H9 (cell line): ENCODE measurements around the gene GNB1L. TPM values are rescaled to one million over a fixed set of nuclear protein-coding genes. Genes with fewer than 3 reads are reported as not detected.

Experiments used
- DNase-seq: peaks from one replicate; pipeline ENCODE4 v3.0.0-alpha.2; 2017
- H2AFZ ChIP-seq: one replicate; pipeline ENCODE4 v1.6.1; 2013; ENCODE audit warnings: mild to moderate bottlenecking, low read length, control low read depth, moderate library complexity
- H2AK5ac ChIP-seq: 2 replicates; pipeline ENCODE4 v1.6.1; 2013; ENCODE audit warnings: low read length, control low read depth, mixed read lengths; ENCODE audit not compliant: insufficient read length
- H2BK120ac ChIP-seq: one replicate; pipeline ENCODE4 v1.6.1; 2013; ENCODE audit warnings: low read depth, mild to moderate bottlenecking, low read length, control low read depth, inconsistent platforms; ENCODE audit not compliant: poor library complexity, severe bottlenecking
- H2BK12ac ChIP-seq: 2 replicates; pipeline ENCODE4 v1.6.1; 2013; ENCODE audit warnings: low read length, control low read depth, mixed read lengths, low read depth; ENCODE audit not compliant: insufficient read length
- H2BK15ac ChIP-seq: 2 replicates; pipeline ENCODE4 v1.6.1; 2013; ENCODE audit warnings: low read depth, low read length, control low read depth
- H2BK20ac ChIP-seq: one replicate; pipeline ENCODE4 v1.6.1; 2013; ENCODE audit warnings: low read depth, mild to moderate bottlenecking, low read length, control low read depth, inconsistent platforms; ENCODE audit not compliant: poor library complexity, severe bottlenecking
- H2BK5ac ChIP-seq: 2 replicates; pipeline ENCODE4 v1.6.1; 2013; ENCODE audit warnings: low read length, control low read depth, mixed read lengths; ENCODE audit not compliant: insufficient read length
- H3K14ac ChIP-seq: 2 replicates; pipeline ENCODE4 v1.6.1; 2013; ENCODE audit warnings: low read length, control low read depth; ENCODE audit not compliant: insufficient read depth
- H3K18ac ChIP-seq: 2 replicates; pipeline ENCODE4 v1.6.1; 2013; ENCODE audit warnings: low read depth, mild to moderate bottlenecking, mixed read lengths, low read length, control low read depth; ENCODE audit not compliant: insufficient read length
- H3K23ac ChIP-seq: 2 replicates; pipeline ENCODE4 v1.6.1; 2013; ENCODE audit warnings: low read length, control low read depth, mixed read lengths, low read depth; ENCODE audit not compliant: insufficient read length
- H3K23me2 ChIP-seq: 2 replicates; pipeline ENCODE4 v1.6.1; 2013; ENCODE audit warnings: low read depth, mild to moderate bottlenecking, mixed read lengths, low read length, control low read depth; ENCODE audit not compliant: insufficient read length, poor library complexity, severe bottlenecking
- H3K27ac ChIP-seq: 2 replicates; pipeline ENCODE4 v1.5.1; 2013; ENCODE audit warnings: low read length, control low read depth, mixed read lengths, low read depth; ENCODE audit not compliant: insufficient read length
- H3K27me3 ChIP-seq: 2 replicates; pipeline ENCODE4 v1.6.1; 2013; ENCODE audit warnings: low read length, control low read depth, inconsistent platforms; ENCODE audit not compliant: insufficient read depth
- H3K4ac ChIP-seq: 2 replicates; pipeline ENCODE4 v1.6.1; 2013; ENCODE audit warnings: low read depth, mild to moderate bottlenecking, control low read depth, inconsistent platforms, low read length, moderate library complexity
- H3K4me1 ChIP-seq: 2 replicates; pipeline ENCODE4 v1.6.1; 2013; ENCODE audit warnings: low read length, control low read depth, inconsistent platforms; ENCODE audit not compliant: insufficient read depth
- H3K4me2 ChIP-seq: 2 replicates; pipeline ENCODE4 v1.6.1; 2013; ENCODE audit warnings: low read length, control low read depth, mixed read lengths; ENCODE audit not compliant: insufficient read length, insufficient read depth
- H3K56ac ChIP-seq: 2 replicates; pipeline ENCODE4 v1.6.1; 2013; ENCODE audit warnings: low read depth, mild to moderate bottlenecking, mixed read lengths, low read length, control low read depth; ENCODE audit not compliant: insufficient read length
- H3K79me1 ChIP-seq: 2 replicates; pipeline ENCODE4 v1.6.1; 2013; ENCODE audit warnings: low read depth, mild to moderate bottlenecking, moderate library complexity, low read length, control low read depth, inconsistent platforms; ENCODE audit not compliant: insufficient read depth, poor library complexity, severe bottlenecking
- H3K79me2 ChIP-seq: 2 replicates; pipeline ENCODE4 v1.6.1; 2013; ENCODE audit warnings: low read length, control low read depth, inconsistent platforms; ENCODE audit not compliant: insufficient read depth
- H3K9ac ChIP-seq: 2 replicates; pipeline ENCODE4 v1.6.1; 2013; ENCODE audit warnings: low read length, control low read depth, mixed read lengths; ENCODE audit not compliant: insufficient read length; ENCODE audit errors: extremely low read depth
- H3K9me3 ChIP-seq: one replicate; pipeline ENCODE4 v1.6.1; 2013; ENCODE audit warnings: low read depth, low read length, inconsistent platforms; ENCODE audit not compliant: control insufficient read depth
- H3T11ph ChIP-seq: one replicate; pipeline ENCODE4 v1.6.1; 2013; ENCODE audit warnings: mild to moderate bottlenecking, low read length, control low read depth, inconsistent platforms
- H4K20me1 ChIP-seq: one replicate; pipeline ENCODE4 v1.6.1; 2013; ENCODE audit not compliant: control insufficient read depth, insufficient read length, insufficient read depth
- H4K5ac ChIP-seq: 2 replicates; pipeline ENCODE4 v1.6.1; 2013; ENCODE audit warnings: low read depth, mild to moderate bottlenecking, mixed read lengths, low read length, control low read depth; ENCODE audit not compliant: insufficient read length
- H4K8ac ChIP-seq: replicated peaks from 2 replicates; pipeline ENCODE4 v1.6.1; 2013; ENCODE audit warnings: low read length, control low read depth, mixed read lengths, low read depth; ENCODE audit not compliant: insufficient read length
- H4K91ac ChIP-seq: 2 replicates; pipeline ENCODE4 v1.6.1; 2013; ENCODE audit warnings: low read depth, mild to moderate bottlenecking, moderate library complexity, mixed read lengths, low read length, control low read depth; ENCODE audit not compliant: insufficient read length
- H3K27ac Mint-ChIP-seq, 3 experiments: 2 replicates in 2 of 3; 3 replicates in 1 of 3; pipeline ENCODE4 v1.8.0; 2020 to 2021; ENCODE audit warnings: mixed read lengths in 3 of 3, mild to moderate bottlenecking in 1 of 3, moderate library complexity in 1 of 3
- H3K27me3 Mint-ChIP-seq: 2 replicates; pipeline ENCODE4 v1.8.0; 2021; ENCODE audit warnings: low read depth, mild to moderate bottlenecking, moderate library complexity, mixed read lengths
- H3K36me3 Mint-ChIP-seq, 3 experiments: 2 replicates in 2 of 3; 3 replicates in 1 of 3; pipeline ENCODE4 v1.8.0; 2020 to 2021; ENCODE audit warnings: low read depth in 3 of 3, mixed read lengths in 3 of 3; ENCODE audit not compliant: insufficient read depth in 1 of 3
- H3K4me1 Mint-ChIP-seq, 2 experiments: 2 replicates each; pipeline ENCODE4 v1.8.0; 2020; ENCODE audit warnings: mixed read lengths in 2 of 2
- H3K4me3 Mint-ChIP-seq, 2 experiments: 2 replicates in 1 of 2; 3 replicates in 1 of 2; pipeline ENCODE4 v1.8.0; 2020 to 2021; ENCODE audit warnings: mild to moderate bottlenecking in 2 of 2, mixed read lengths in 2 of 2, moderate library complexity in 1 of 2
- H3K9me3 Mint-ChIP-seq, 2 experiments: 2 replicates in 1 of 2; 3 replicates in 1 of 2; pipeline ENCODE4 v1.8.0; 2020; ENCODE audit warnings: mild to moderate bottlenecking in 2 of 2, mixed read lengths in 2 of 2, moderate library complexity in 1 of 2
- WGBS: extraction: QIAGEN DNeasy Blood & Tissue Kit; methylation state at CpG from one replicate; pipeline ENCODE4 v1.1.7; 2013; ENCODE audit warnings: missing lambda C conversion rate, low lambda C conversion rate, mixed read lengths; ENCODE audit not compliant: insufficient read length; ENCODE audit errors: extremely low coverage; 5-methylcytosine and 5-hydroxymethylcytosine counted together
- total RNA-seq: library from RNA; stranded (reverse); gene quantifications from 2 replicates; pipeline ENCODE4 v1.2.1, GENCODE V29; 2021
- TF ChIP-seq, protein P1 (sequence below): fragments of 200-600 bp; sonication (generic); conservative IDR thresholded peaks from 3 replicates; pipeline ENCODE4 v1.8.0; 2021; ENCODE audit warnings: antibody characterized with exemption, mild to moderate bottlenecking

GNB1L gene
- total RNA-seq, 1 experiment from 2014 or later = 22.4 TPM

DNA sequence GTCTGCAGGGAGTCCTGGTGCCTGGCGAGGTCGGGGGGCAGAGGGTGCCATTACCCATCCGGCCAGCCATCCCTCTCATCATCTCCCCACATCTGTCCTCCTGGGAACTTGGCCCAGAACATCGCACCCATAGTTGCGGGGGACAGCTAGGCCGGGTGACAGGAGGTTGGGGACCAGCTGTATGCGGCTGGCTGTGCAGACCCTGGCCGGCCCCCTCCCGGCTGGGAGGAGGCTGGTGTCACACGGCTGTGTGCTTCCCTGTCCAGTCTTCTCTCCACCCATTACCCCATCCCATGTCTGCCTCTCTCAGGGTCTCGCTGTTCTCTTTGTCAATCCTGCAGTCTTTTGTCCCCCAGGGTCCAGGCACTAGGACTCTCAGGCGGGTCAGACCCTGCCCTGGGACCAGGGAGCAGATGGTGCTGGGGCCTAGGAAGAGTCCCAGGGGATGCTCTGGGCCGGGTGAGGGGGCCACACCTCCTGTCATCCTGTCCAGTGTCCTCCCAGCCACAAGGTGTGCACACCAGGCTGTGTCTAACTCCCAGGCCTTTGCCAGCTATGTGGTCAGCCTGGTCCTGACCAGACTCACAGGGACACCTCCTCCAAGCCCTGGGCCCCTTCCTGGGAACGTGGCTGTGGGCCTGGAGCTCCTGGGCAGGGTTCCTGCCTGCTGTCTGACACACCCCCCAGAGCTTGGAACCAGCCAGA, 100.5 kb downstream of the GNB1L start:
- Mint-ChIP-seq H3K4me3 (peak overlapping the region in 1 of 2 experiments; percentile 64; a peak in 1 of 5 replicates), H3K27me3 (peaks cover 81% of the 10 kb centered on the region), H3K4me1 (peaks cover 11 to 29% of the 10 kb centered on the region in 2 experiments), H3K36me3 (no peaks in the 10 kb centered on the region), H3K27ac (no peak overlapping the region), H3K9me3 (peaks cover 3 to 4% of the 10 kb centered on the region in 2 experiments; a peak in 3 of 5 replicates)
- no peak overlapping the region for H2BK12ac ChIP-seq
- H3K56ac ChIP-seq = no peak overlapping the region
- H2BK15ac ChIP-seq = no peak overlapping the region
- no peak overlapping the region for H2BK120ac ChIP-seq
- no peak overlapping the region for H4K5ac ChIP-seq
- no peak overlapping the region for H4K8ac ChIP-seq
- no peak overlapping the region for H3K4me2 ChIP-seq
- H4K20me1 ChIP-seq = peaks cover 3% of the 10 kb centered on the region
- H3K4ac ChIP-seq = no peak overlapping the region
- no peak overlapping the region for H3K23ac ChIP-seq
- H3K9ac ChIP-seq = no peak overlapping the region
- H3K79me2 ChIP-seq = no peaks in the 10 kb centered on the region
- no peak for DNase-seq
- H3K27me3 ChIP-seq = peaks cover 60% of the 10 kb centered on the region
- H3K9me3 ChIP-seq = no peaks in the 10 kb centered on the region
- no CpG with 5 or more reads among the region's 14 CpGs for WGBS
- H3K14ac ChIP-seq = no peak overlapping the region
- H3T11ph ChIP-seq = no peak overlapping the region
- H3K27ac ChIP-seq = no peak overlapping the region
- TF ChIP-seq, protein P1, sequence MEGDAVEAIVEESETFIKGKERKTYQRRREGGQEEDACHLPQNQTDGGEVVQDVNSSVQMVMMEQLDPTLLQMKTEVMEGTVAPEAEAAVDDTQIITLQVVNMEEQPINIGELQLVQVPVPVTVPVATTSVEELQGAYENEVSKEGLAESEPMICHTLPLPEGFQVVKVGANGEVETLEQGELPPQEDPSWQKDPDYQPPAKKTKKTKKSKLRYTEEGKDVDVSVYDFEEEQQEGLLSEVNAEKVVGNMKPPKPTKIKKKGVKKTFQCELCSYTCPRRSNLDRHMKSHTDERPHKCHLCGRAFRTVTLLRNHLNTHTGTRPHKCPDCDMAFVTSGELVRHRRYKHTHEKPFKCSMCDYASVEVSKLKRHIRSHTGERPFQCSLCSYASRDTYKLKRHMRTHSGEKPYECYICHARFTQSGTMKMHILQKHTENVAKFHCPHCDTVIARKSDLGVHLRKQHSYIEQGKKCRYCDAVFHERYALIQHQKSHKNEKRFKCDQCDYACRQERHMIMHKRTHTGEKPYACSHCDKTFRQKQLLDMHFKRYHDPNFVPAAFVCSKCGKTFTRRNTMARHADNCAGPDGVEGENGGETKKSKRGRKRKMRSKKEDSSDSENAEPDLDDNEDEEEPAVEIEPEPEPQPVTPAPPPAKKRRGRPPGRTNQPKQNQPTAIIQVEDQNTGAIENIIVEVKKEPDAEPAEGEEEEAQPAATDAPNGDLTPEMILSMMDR = no peak
- no peak overlapping the region for H2BK20ac ChIP-seq
- H3K4me1 ChIP-seq = no peaks in the 10 kb centered on the region
- H4K91ac ChIP-seq = no peak overlapping the region
- H2AFZ ChIP-seq = no peak overlapping the region
- H2AK5ac ChIP-seq = no peak overlapping the region
- H3K18ac ChIP-seq = no peak overlapping the region
- H3K23me2 ChIP-seq = no peaks in the 10 kb centered on the region
- no peaks in the 10 kb centered on the region for H3K79me1 ChIP-seq
- no peak overlapping the region for H2BK5ac ChIP-seq
